Neural cell (in vitro differentiated cells): ENCODE data around the gene PLEKHH2. TPM values are rescaled to one million over a fixed set of nuclear protein-coding genes. Genes with fewer than 3 reads are reported as not detected.

ENCODE experiments used
- H2AFZ ChIP-seq: fragments of 200-600, 300-800 bp; sonication (generic), shearing (Covaris generic); 2 replicates; pipeline ENCODE4 v1.6.0; 2014; ENCODE audit warnings: low read depth, mild to moderate bottlenecking, antibody characterized with exemption, low read length, moderate library complexity
- H3F3A ChIP-seq: fragments of 200-600 bp; shearing (Covaris generic); 2 replicates; pipeline ENCODE4 v1.6.1; 2016; ENCODE audit warnings: mild to moderate bottlenecking, moderate library complexity, mixed read lengths, antibody characterized with exemption, low read length; ENCODE audit not compliant: insufficient read depth, poor library complexity, severe bottlenecking
- H3K27ac ChIP-seq: fragments of 200-600, 300-800 bp; sonication (generic), shearing (Covaris generic); 2 replicates; pipeline ENCODE4 v1.5.1; 2014; ENCODE audit warnings: mild to moderate bottlenecking, low read length, moderate library complexity
- H3K27me3 ChIP-seq: fragments of 300-800, 200-600 bp; sonication (generic), shearing (Covaris generic); 2 replicates; pipeline ENCODE4 v1.6.0; 2014; ENCODE audit warnings: mild to moderate bottlenecking, low read depth, low read length, moderate library complexity; ENCODE audit not compliant: insufficient read depth
- H3K36me3 ChIP-seq: fragments of 300-800, 200-600 bp; sonication (generic), shearing (Covaris generic); 2 replicates; pipeline ENCODE4 v1.5.1; 2014; ENCODE audit warnings: mild to moderate bottlenecking, antibody characterized with exemption, low read length, moderate library complexity; ENCODE audit not compliant: insufficient read depth
- H3K4me2 ChIP-seq: fragments of 300-800, 200-600 bp; sonication (generic), shearing (Covaris generic); 2 replicates; pipeline ENCODE4 v1.6.0; 2014; ENCODE audit warnings: mild to moderate bottlenecking, low read length
- H3K4me3 ChIP-seq: fragments of 300-800, 200-600 bp; sonication (generic), shearing (Covaris generic); 2 replicates; pipeline ENCODE4 v1.5.1; 2014; ENCODE audit warnings: mild to moderate bottlenecking, low read length, moderate library complexity
- H3K79me2 ChIP-seq: fragments of 200-600 bp; shearing (Covaris generic); replicated peaks from 2 replicates; pipeline ENCODE4 v1.6.0; 2014; ENCODE audit warnings: mild to moderate bottlenecking, low read length, moderate library complexity; ENCODE audit not compliant: insufficient read depth
- H3K9ac ChIP-seq: fragments of 300-800, 200-600 bp; sonication (generic), shearing (Covaris generic); 2 replicates; pipeline ENCODE4 v1.6.1; 2016; ENCODE audit warnings: mild to moderate bottlenecking, low read length, mixed read lengths
- H3K9me2 ChIP-seq: fragments of 200-600 bp; shearing (Covaris generic); 2 replicates; pipeline ENCODE4 v1.6.1; 2016; ENCODE audit warnings: mild to moderate bottlenecking, low read length, mixed read lengths; ENCODE audit not compliant: insufficient read depth
- H3K9me3 ChIP-seq: fragments of 200-600, 300-800 bp; sonication (generic), shearing (Covaris generic); 2 replicates; pipeline ENCODE4 v1.6.1; 2016; ENCODE audit warnings: mild to moderate bottlenecking, mixed run types, low read length, moderate library complexity, mixed read lengths
- H4K20me1 ChIP-seq: fragments of 200-600 bp; shearing (Covaris generic); 2 replicates; pipeline ENCODE4 v1.6.1; 2016; ENCODE audit warnings: mild to moderate bottlenecking, mixed run types; ENCODE audit not compliant: insufficient read depth
- EP300 ChIP-seq: fragments of 450-650 bp; conservative IDR thresholded peaks from 2 replicates; pipeline ENCODE4 v1.6.1; 2014; ENCODE audit warnings: antibody characterized with exemption, mild to moderate bottlenecking, moderate library complexity; ENCODE audit not compliant: poor library complexity, severe bottlenecking
- EZH2 ChIP-seq: fragments of 200-600, 300-800 bp; shearing (Covaris generic), sonication (generic); IDR thresholded peaks from 2 replicates; pipeline ENCODE4 v1.6.1; 2014; ENCODE audit warnings: antibody characterized with exemption, low read length, borderline replicate concordance, mild to moderate bottlenecking; ENCODE audit not compliant: insufficient read depth, poor library complexity, severe bottlenecking
- MXI1 ChIP-seq: fragments of 450-650 bp; conservative IDR thresholded peaks from 2 replicates; pipeline ENCODE4 v1.6.1; 2014; ENCODE audit warnings: antibody characterized with exemption, mild to moderate bottlenecking; ENCODE audit not compliant: poor library complexity, severe bottlenecking
- POLR2AphosphoS5 ChIP-seq: IDR thresholded peaks from 2 replicates; pipeline ENCODE4 v1.6.1; 2012
- RAD21 ChIP-seq: fragments of 450-650 bp; conservative IDR thresholded peaks from 2 replicates; pipeline ENCODE4 v1.6.1; 2014; ENCODE audit warnings: antibody characterized with exemption, mild to moderate bottlenecking, moderate library complexity
- REST ChIP-seq: IDR thresholded peaks from 2 replicates; pipeline ENCODE4 v1.6.1; 2012; ENCODE audit warnings: borderline replicate concordance
- SMC3 ChIP-seq: fragments of 450-650 bp; conservative IDR thresholded peaks from 2 replicates; pipeline ENCODE4 v1.6.1; 2014; ENCODE audit warnings: antibody characterized with exemption, mild to moderate bottlenecking, moderate library complexity; ENCODE audit not compliant: poor library complexity
- TAF1 ChIP-seq: IDR thresholded peaks from 2 replicates; pipeline ENCODE4 v1.6.1; 2012; ENCODE audit warnings: low read depth
- polyA plus RNA-seq: library from polyadenylated mRNA; depleted of rRNA; stranded (reverse); fragments of >200 nt; gene quantifications from 2 replicates; pipeline ENCODE4 v1.2.3, GENCODE V29; 2014
- TF ChIP-seq, protein P1 (sequence below): fragments of 450-650 bp; IDR thresholded peaks from 2 replicates; pipeline ENCODE4 v1.5.1; 2014; ENCODE audit warnings: antibody characterized with exemption, mild to moderate bottlenecking, moderate library complexity; ENCODE audit not compliant: poor library complexity, severe bottlenecking

The PLEKHH2 gene
- polyA plus RNA-seq, 1 donor from 2014 or later = 0.50 TPM

GRCh38 chr2:43810452-43810851 is 173.4 kb downstream of the PLEKHH2 start:
- Histone ChIP-seq H3K36me3 (no peaks in the 10 kb centered on the region), H3K4me2 (no peak overlapping the region), H3K4me3 (peak overlapping the region; percentile 19), H3K27me3 (no peaks in the 10 kb centered on the region), H4K20me1 (no peaks in the 10 kb centered on the region), H3F3A (no peaks in the 10 kb centered on the region), H3K9me3 (no peaks in the 10 kb centered on the region), H3K27ac (no peak overlapping the region), H2AFZ (no peak overlapping the region), H3K79me2 (no peaks in the 10 kb centered on the region), H3K9ac (no peak overlapping the region), H3K9me2 (no peaks in the 10 kb centered on the region)
- no peak for TF ChIP-seq EP300
- TF ChIP-seq POLR2AphosphoS5 = no peak
- no peak for TF ChIP-seq MXI1
- TF ChIP-seq SMC3 = no peak
- no peak for TF ChIP-seq TAF1
- TF ChIP-seq EZH2 = no peak
- TF ChIP-seq REST = no peak
- no peak for TF ChIP-seq RAD21
- TF ChIP-seq, protein P1, sequence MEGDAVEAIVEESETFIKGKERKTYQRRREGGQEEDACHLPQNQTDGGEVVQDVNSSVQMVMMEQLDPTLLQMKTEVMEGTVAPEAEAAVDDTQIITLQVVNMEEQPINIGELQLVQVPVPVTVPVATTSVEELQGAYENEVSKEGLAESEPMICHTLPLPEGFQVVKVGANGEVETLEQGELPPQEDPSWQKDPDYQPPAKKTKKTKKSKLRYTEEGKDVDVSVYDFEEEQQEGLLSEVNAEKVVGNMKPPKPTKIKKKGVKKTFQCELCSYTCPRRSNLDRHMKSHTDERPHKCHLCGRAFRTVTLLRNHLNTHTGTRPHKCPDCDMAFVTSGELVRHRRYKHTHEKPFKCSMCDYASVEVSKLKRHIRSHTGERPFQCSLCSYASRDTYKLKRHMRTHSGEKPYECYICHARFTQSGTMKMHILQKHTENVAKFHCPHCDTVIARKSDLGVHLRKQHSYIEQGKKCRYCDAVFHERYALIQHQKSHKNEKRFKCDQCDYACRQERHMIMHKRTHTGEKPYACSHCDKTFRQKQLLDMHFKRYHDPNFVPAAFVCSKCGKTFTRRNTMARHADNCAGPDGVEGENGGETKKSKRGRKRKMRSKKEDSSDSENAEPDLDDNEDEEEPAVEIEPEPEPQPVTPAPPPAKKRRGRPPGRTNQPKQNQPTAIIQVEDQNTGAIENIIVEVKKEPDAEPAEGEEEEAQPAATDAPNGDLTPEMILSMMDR = no peak

- H3K9me2 ChIP-seq = no peaks in the 10 kb centered on the region
- H4K20me1 ChIP-seq = no peaks in the 10 kb centered on the region
- H3K27ac ChIP-seq = no peak overlapping the region
- no peak overlapping the region for H2AFZ ChIP-seq
- no peaks in the 10 kb centered on the region for H3K79me2 ChIP-seq
- peak overlapping the region; percentile 19 for H3K4me3 ChIP-seq
- H3K4me2 ChIP-seq = no peak overlapping the region
- H3K36me3 ChIP-seq = no peaks in the 10 kb centered on the region
- TF ChIP-seq SMC3 = no peak
- no peak for TF ChIP-seq REST
- TF ChIP-seq, protein P1 = no peak
- TF ChIP-seq POLR2AphosphoS5 = peak; percentile 71
- peak; percentile 88 for TF ChIP-seq EP300
- no peaks in the 10 kb centered on the region for H3K27me3 ChIP-seq
- H3K9me3 ChIP-seq = no peaks in the 10 kb centered on the region
- H3F3A ChIP-seq = no peaks in the 10 kb centered on the region
- no peak overlapping the region for H3K9ac ChIP-seq
Observed at GRCh38 chr2:43810888-43811287, 173.8 kb downstream of the PLEKHH2 start.
